Measurements from ENCODE around the gene MANEAL.

MANEAL gene

DNA sequence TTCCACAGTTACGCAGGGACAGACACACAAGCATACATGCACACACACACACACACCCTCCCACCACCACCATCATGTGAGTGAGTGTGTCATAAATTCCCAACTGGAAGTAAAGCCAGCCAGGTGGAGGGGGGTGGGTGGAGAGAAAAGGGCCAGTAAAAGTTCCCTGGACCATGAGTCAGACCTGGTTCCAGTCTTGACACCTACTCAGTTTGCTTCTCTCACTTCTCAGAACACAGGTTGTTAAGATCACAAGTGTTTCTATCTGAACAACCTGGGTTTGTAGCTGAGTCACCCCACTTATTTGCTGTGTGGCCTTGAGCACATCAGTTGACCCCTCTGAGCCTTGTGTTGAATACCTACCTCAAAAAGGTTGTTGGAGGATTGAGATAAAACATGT, 38.4 kb upstream of the MANEAL start:
- no peak for DNase-seq (ENCODE audit: low read depth)
- TF ChIP-seq, protein P1, sequence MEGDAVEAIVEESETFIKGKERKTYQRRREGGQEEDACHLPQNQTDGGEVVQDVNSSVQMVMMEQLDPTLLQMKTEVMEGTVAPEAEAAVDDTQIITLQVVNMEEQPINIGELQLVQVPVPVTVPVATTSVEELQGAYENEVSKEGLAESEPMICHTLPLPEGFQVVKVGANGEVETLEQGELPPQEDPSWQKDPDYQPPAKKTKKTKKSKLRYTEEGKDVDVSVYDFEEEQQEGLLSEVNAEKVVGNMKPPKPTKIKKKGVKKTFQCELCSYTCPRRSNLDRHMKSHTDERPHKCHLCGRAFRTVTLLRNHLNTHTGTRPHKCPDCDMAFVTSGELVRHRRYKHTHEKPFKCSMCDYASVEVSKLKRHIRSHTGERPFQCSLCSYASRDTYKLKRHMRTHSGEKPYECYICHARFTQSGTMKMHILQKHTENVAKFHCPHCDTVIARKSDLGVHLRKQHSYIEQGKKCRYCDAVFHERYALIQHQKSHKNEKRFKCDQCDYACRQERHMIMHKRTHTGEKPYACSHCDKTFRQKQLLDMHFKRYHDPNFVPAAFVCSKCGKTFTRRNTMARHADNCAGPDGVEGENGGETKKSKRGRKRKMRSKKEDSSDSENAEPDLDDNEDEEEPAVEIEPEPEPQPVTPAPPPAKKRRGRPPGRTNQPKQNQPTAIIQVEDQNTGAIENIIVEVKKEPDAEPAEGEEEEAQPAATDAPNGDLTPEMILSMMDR (conservative IDR thresholded peaks at IDR 0.05; ENCODE audit: low read depth, low read length): no peak
- H3K4me3 ChIP-seq (ENCODE audit: low read length): no peak overlapping the region

DNA sequence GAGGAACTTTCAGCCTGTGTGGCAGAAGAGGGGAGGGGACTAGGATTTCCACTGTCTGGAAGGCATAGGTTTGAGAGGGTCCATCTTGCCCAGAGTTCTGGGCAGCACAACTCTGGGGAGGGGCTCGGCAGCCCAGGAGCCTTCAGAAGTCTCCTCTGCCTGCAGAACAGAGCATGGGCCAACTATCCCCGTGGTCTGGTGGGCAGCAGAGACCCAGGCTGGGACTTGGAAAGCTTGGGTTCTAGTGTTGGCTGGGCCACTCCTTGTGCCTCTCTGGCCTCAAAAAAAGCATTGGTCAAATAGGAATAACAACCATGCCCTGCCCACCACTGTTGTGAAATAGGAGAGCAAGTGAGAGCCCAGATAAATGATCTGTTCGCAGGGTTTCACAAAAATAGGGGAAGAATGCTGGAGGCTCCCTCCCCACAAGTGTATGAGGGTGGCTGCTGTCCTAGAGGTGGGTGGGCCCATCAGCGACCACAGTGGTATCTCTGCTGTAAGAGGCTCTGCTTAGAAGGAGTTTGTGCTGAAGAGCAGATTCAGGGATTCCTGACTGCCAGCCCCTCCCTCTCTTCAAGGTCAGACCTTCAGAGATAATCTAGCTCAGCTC, 37.6 kb upstream of the MANEAL start:
- H3K4me3 ChIP-seq (ENCODE audit: low read length): no peak overlapping the region
- DNase-seq (ENCODE audit: low read depth): no peak
- TF ChIP-seq, protein P1 (conservative IDR thresholded peaks at IDR 0.05; ENCODE audit: low read depth, low read length): no peak

DNA sequence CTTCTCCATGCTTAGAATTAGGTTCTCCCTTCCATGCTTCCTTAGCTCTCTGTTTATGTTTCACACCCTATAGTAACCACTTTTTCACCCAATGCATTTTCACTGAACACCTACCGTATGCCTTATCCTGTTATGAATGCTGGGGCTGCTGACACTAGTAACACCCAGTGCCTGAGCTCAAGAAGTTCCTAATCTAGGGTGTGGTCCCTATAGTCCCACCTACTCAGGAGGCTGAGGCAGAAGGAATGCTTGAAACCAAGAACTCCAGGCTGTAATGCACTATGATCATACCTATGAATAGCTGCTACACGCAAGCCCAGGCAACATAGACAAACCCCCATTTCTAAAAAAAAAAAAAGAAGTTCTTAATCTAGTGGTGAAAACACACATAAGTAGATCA, 34.2 kb upstream of the MANEAL start:
- DNase-seq (ENCODE audit: low read depth): no peak
- no peak overlapping the region for H3K4me3 ChIP-seq (ENCODE audit: low read length)
- TF ChIP-seq, protein P1 (conservative IDR thresholded peaks at IDR 0.05; ENCODE audit: low read depth, low read length): no peak

DNA sequence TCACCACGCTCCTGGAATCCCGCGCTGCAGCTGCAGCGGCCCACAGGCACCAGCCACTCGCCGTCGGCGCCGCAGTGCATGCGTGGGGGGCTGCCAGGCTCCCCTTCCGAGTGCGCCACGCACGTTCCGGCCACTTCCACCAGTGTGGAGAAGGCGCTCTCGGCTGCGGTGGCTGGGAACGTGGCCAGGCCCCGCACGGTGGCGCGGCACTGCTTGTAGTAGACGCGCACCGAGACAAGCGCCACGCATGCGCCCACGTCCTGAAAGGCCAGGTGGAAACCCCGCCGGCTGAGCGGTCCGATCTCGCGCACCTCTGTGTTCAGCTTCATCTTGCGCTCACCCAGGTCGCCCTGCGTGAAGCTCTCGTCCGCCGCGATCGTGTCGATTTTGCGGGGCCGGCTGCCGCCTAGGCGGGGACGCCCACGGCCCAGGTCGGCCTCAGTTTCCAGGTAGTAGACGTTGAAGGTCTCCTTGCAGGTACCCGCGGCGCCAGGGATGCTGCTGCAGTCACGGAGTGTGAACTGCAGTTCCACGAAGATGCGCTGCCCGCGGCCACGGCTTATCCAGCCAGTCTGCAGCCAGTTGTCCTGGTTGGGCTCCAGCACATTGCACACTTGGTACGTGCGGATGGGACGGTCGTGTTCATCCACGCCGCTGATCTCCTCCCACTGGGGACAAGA, 32.1 kb upstream of the MANEAL start:
- no peak overlapping the region for H3K4me3 ChIP-seq (ENCODE audit: low read length)
- TF ChIP-seq, protein P1 (conservative IDR thresholded peaks at IDR 0.05; ENCODE audit: low read depth, low read length): no peak
- no peak for DNase-seq (ENCODE audit: low read depth)

DNA sequence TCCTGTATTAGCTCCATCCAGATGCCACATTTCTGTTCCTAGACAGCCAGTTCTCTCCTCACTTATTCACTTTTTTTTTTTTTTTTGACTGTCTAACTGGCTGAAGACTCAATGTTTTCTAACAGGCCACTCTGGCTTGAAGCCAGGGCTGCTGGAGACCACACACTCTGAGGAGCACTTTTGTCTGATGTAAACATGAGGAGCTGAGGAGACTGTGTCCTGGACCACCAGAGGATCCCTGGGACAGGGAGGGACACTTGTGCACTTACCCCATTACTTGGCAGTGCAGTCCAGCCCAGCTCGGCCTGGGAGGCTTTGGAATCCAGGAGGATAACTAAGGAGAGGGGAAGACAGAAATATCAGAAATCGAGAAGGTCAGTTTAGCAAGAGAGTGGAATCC, 31.1 kb upstream of the MANEAL start:
- H3K4me3 ChIP-seq (ENCODE audit: low read length): no peak overlapping the region
- no peak for DNase-seq (ENCODE audit: low read depth)
- TF ChIP-seq, protein P1 (conservative IDR thresholded peaks at IDR 0.05; ENCODE audit: low read depth, low read length): no peak

DNA sequence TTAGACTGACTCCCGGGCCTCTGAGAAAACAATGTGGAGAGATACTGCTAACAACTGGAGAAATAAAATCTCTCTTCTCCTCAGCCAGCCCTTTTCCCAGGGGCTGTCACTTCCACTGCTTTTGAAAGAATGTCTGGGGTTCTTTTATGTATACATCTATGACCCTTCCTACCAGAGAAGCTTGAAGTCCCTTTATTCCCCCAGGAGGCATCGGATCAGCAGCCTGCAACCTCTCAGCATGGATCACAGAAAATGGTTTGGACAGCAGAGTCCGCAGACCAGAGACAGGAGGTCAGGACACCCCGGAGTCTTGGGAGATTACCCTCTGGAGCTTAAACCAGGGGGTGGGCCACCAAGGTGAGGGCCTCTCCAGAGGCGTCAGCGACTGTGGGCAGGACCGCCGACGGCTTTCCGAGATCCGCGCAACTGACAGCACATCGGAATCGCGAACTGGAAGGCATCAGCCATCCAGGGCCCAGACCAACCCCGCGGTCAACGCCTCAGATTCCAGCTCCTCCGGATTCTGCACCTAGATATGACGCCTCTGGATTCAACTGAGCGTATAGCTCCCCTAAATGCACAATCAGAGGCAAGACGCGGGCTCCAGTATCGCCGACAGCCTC, 29.7 kb upstream of the MANEAL start:
- DNase-seq (ENCODE audit: low read depth): no peak
- no peak overlapping the region for H3K4me3 ChIP-seq (ENCODE audit: low read length)
- TF ChIP-seq, protein P1 (conservative IDR thresholded peaks at IDR 0.05; ENCODE audit: low read depth, low read length): no peak

DNA sequence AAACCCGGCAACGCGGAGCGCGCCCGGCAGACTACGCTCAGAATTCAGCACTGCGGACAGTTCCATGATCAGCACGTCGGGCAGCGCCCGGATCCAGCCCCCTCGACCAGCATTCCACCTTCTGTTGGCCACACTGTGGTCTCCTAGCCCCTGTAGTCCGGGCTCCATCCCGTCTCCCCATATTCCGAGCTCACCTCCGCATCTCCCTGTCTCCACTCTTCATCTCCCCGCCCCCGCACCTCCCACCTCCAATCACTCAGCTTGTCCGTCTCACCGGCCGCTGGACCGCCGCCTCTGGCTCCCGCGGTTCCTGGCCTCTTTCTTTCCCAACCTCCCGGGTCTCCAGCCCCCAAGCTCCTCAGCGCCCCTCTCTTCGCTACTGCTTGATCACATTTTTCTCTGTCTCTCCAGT, 29.2 kb upstream of the MANEAL start:
- TF ChIP-seq, protein P1 (conservative IDR thresholded peaks at IDR 0.05; ENCODE audit: low read depth, low read length): no peak
- no peak for DNase-seq (ENCODE audit: low read depth)
- no peak overlapping the region for H3K4me3 ChIP-seq (ENCODE audit: low read length)

Data from retinal pigment epithelial cell (primary cell).